GM19467 (cell line): Measurements from ENCODE around the gene TREX2.

ENCODE experiments used
- ATAC-seq: cut with Tn5 transposase; IDR thresholded peaks from one replicate; pipeline ENCODE4 v1.9.1; 2021; ENCODE audit warnings: mild to moderate bottlenecking, moderate library complexity; ENCODE audit not compliant: unreplicated experiment

Gene TREX2

GRCh38 chrX:153457136-153457825 is 11.4 kb upstream of the TREX2 start:
- no peak for ATAC-seq

- no peak for ATAC-seq
Measured at GRCh38 chrX:153456704-153457103, 10.8 kb upstream of the TREX2 start.

GRCh38 chrX:153456161-153456560 is 10.3 kb upstream of the TREX2 start:
- no peak for ATAC-seq

- ATAC-seq, result no peak
Measured at GRCh38 chrX:153455571-153455970, 9.7 kb upstream of the TREX2 start.

- ATAC-seq, result no peak
Measured at GRCh38 chrX:153454901-153455550, 9.2 kb upstream of the TREX2 start.

GRCh38 chrX:153450949-153451277 is 5.1 kb upstream of the TREX2 start:
- no peak for ATAC-seq

GRCh38 chrX:153450114-153450948 is 4.5 kb upstream of the TREX2 start:
- no peak for ATAC-seq

GRCh38 chrX:153449368-153450113 is 3.7 kb upstream of the TREX2 start:
- no peak for ATAC-seq

- ATAC-seq, result no peak
Measured at GRCh38 chrX:153448556-153449367, 2.9 kb upstream of the TREX2 start.

GRCh38 chrX:153447581-153447960 is 1.7 kb upstream of the TREX2 start:
- no peak for ATAC-seq

GRCh38 chrX:153446950-153447580 is 1.2 kb upstream of the TREX2 start:
- no peak for ATAC-seq

- no peak for ATAC-seq
Measured at GRCh38 chrX:153446636-153446936, 730 bp upstream of the TREX2 start.

- no peak for ATAC-seq
Measured at GRCh38 chrX:153445106-153445855, 575 bp downstream of the TREX2 start.

- no peak for ATAC-seq
Measured at GRCh38 chrX:153444333-153445011, 1.4 kb downstream of the TREX2 start.

GRCh38 chrX:153443476-153444332 is 2.2 kb downstream of the TREX2 start:
- ATAC-seq, result no peak

- ATAC-seq, result no peak
Measured at GRCh38 chrX:153442463-153442862, 3.4 kb downstream of the TREX2 start.

GRCh38 chrX:153441981-153442380 is 3.9 kb downstream of the TREX2 start:
- ATAC-seq, result no peak

GRCh38 chrX:153441296-153441695 is 4.6 kb downstream of the TREX2 start:
- ATAC-seq, result no peak
